Smooth muscle cell (in vitro differentiated cells): ENCODE results near the gene SNPH. TPM values are rescaled to one million over a fixed set of nuclear protein-coding genes. Genes with fewer than 3 reads are reported as not detected.

ENCODE experiments used
- DNase-seq: peaks from one replicate; lab custom pipeline; 2025; ENCODE audit not compliant: unreplicated experiment; lab: John Stamatoyannopoulos, UW
- H2AFZ ChIP-seq: fragments of 200-600 bp; sonication (generic); 2 replicates; pipeline ENCODE4 v1.6.0; 2016; ENCODE audit warnings: antibody characterized with exemption, low read depth, mild to moderate bottlenecking
- H3F3A ChIP-seq: fragments of 200-600 bp; sonication (generic); 2 replicates; pipeline ENCODE4 v1.6.0; 2017; ENCODE audit warnings: antibody characterized with exemption, low read depth
- H3K27ac ChIP-seq: fragments of 200-600 bp; sonication (generic); 2 replicates; pipeline ENCODE4 v1.5.1; 2016; ENCODE audit warnings: low read depth, mild to moderate bottlenecking
- H3K27me3 ChIP-seq: fragments of 200-600 bp; sonication (generic); 2 replicates; pipeline ENCODE4 v1.6.1; 2016; ENCODE audit warnings: low read depth, mild to moderate bottlenecking
- H3K36me3 ChIP-seq: fragments of 200-600 bp; sonication (generic); 2 replicates; pipeline ENCODE4 v1.5.1; 2016; ENCODE audit warnings: low read depth
- H3K4me1 ChIP-seq: fragments of 200-600 bp; sonication (generic); 2 replicates; pipeline ENCODE4 v1.5.1; 2016; ENCODE audit warnings: low read depth
- H3K4me2 ChIP-seq: fragments of 200-600 bp; sonication (generic); 2 replicates; pipeline ENCODE4 v1.6.0; 2016; ENCODE audit warnings: mild to moderate bottlenecking
- H3K4me3 ChIP-seq: fragments of 200-600 bp; sonication (generic); 2 replicates; pipeline ENCODE4 v1.5.1; 2016; ENCODE audit warnings: mild to moderate bottlenecking
- H3K79me2 ChIP-seq: fragments of 200-600 bp; sonication (generic); 2 replicates; pipeline ENCODE4 v1.6.0; 2016; ENCODE audit warnings: low read depth, mild to moderate bottlenecking
- H3K9ac ChIP-seq: fragments of 200-600 bp; sonication (generic); 2 replicates; pipeline ENCODE4 v1.6.0; 2016; ENCODE audit warnings: low read depth
- H3K9me3 ChIP-seq: fragments of 200-600 bp; sonication (generic); replicated peaks from 2 replicates; pipeline ENCODE4 v1.5.1; 2016; ENCODE audit warnings: low read depth
- H4K20me1 ChIP-seq: fragments of 200-600 bp; sonication (generic); 2 replicates; pipeline ENCODE4 v1.6.0; 2016; ENCODE audit warnings: low read depth
- CTCF ChIP-seq: fragments of 200-600 bp; sonication (generic); IDR thresholded peaks from 2 replicates; pipeline ENCODE4 v1.5.1; 2017; ENCODE audit warnings: borderline replicate concordance, mild to moderate bottlenecking, antibody characterized with exemption; ENCODE audit not compliant: insufficient read depth, poor library complexity, severe bottlenecking
- WGBS: methylation state at CpG from one replicate; pipeline ENCODE4 v1.1.7; 2016; ENCODE audit warnings: low lambda C conversion rate; 5-methylcytosine and 5-hydroxymethylcytosine counted together
- polyA plus RNA-seq: library from polyadenylated mRNA; unstranded; fragments of >200 nt; fragmentation: Nextera tagmentation; extraction: Ambion mirVana; gene quantifications from 2 replicates; pipeline ENCODE4 v1.2.1, GENCODE V29; 2016
- total RNA-seq: library from RNA; depleted of rRNA; stranded (reverse); fragments of >200 nt; gene quantifications from 2 replicates; pipeline ENCODE4 v1.2.3, GENCODE V29; 2014

SNPH gene
- total and polyA plus RNA-seq, 2 experiments from 2014 or later, result 3.0 to 3.1 TPM

- H3K9me3 ChIP-seq, result no peaks in the 10 kb centered on the region
- H3K36me3 ChIP-seq, result no peaks in the 10 kb centered on the region
- no peak overlapping the region for H3K27ac ChIP-seq
- no peak overlapping the region for H3K9ac ChIP-seq
- H3K79me2 ChIP-seq, result no peaks in the 10 kb centered on the region
- no peaks in the 10 kb centered on the region for H3K4me1 ChIP-seq
- H4K20me1 ChIP-seq, result no peaks in the 10 kb centered on the region
- H3K27me3 ChIP-seq, result no peaks in the 10 kb centered on the region
- no peak overlapping the region for H3K4me3 ChIP-seq
- no peak for DNase-seq
- H3F3A ChIP-seq, result no peaks in the 10 kb centered on the region
- TF ChIP-seq CTCF, result no peak
- no peak overlapping the region for H3K4me2 ChIP-seq
- H2AFZ ChIP-seq, result no peak overlapping the region
- WGBS, result 94% methylated on average over 13 of the region's 13 CpGs
These were observed 42.1 kb downstream of the SNPH start for GRCh38 chr20:1308067-1308701.

- no peaks in the 10 kb centered on the region for H3K79me2 ChIP-seq
- H3K9me3 ChIP-seq, result no peaks in the 10 kb centered on the region
- no peak for TF ChIP-seq CTCF
- H3K27ac ChIP-seq, result no peak overlapping the region
- no peaks in the 10 kb centered on the region for H3F3A ChIP-seq
- H2AFZ ChIP-seq, result no peak overlapping the region
- no peaks in the 10 kb centered on the region for H3K27me3 ChIP-seq
- WGBS, result 97% methylated on average over 9 of the region's 9 CpGs
- DNase-seq, result no peak
- H3K9ac ChIP-seq, result no peak overlapping the region
- H3K4me3 ChIP-seq, result no peak overlapping the region
- H3K4me1 ChIP-seq, result no peaks in the 10 kb centered on the region
- H3K36me3 ChIP-seq, result no peaks in the 10 kb centered on the region
- no peaks in the 10 kb centered on the region for H4K20me1 ChIP-seq
- H3K4me2 ChIP-seq, result no peak overlapping the region
These were observed 42.6 kb downstream of the SNPH start for GRCh38 chr20:1308702-1309095.

- H2AFZ ChIP-seq, result no peak overlapping the region
- no peaks in the 10 kb centered on the region for H3K79me2 ChIP-seq
- no peak overlapping the region for H3K9ac ChIP-seq
- WGBS, result 83% methylated on average over 12 of the region's 12 CpGs
- no peaks in the 10 kb centered on the region for H3K4me1 ChIP-seq
- no peak overlapping the region for H3K4me3 ChIP-seq
- no peaks in the 10 kb centered on the region for H4K20me1 ChIP-seq
- H3F3A ChIP-seq, result no peaks in the 10 kb centered on the region
- H3K27me3 ChIP-seq, result no peaks in the 10 kb centered on the region
- H3K27ac ChIP-seq, result no peak overlapping the region
- H3K4me2 ChIP-seq, result no peak overlapping the region
- no peaks in the 10 kb centered on the region for H3K9me3 ChIP-seq
- H3K36me3 ChIP-seq, result no peaks in the 10 kb centered on the region
- DNase-seq, result no peak
- no peak for TF ChIP-seq CTCF
These were observed 43.3 kb downstream of the SNPH start for GRCh38 chr20:1309439-1309847.

GRCh38 chr20:1310071-1310470, 44.0 kb downstream of the SNPH start:
- Histone ChIP-seq H4K20me1 (no peaks in the 10 kb centered on the region), H3K9me3 (no peaks in the 10 kb centered on the region), H3K27ac (no peak overlapping the region), H2AFZ (no peak overlapping the region), H3K4me2 (no peak overlapping the region), H3K27me3 (no peaks in the 10 kb centered on the region), H3K79me2 (no peaks in the 10 kb centered on the region), H3K36me3 (no peaks in the 10 kb centered on the region), H3K4me1 (no peaks in the 10 kb centered on the region), H3K4me3 (no peak overlapping the region), H3F3A (no peaks in the 10 kb centered on the region), H3K9ac (no peak overlapping the region)
- TF ChIP-seq CTCF, result no peak
- WGBS, result 80% methylated on average over 9 of the region's 9 CpGs
- DNase-seq, result no peak
